Glutamatergic neuron (in vitro differentiated cells): ENCODE results near the gene IL7R. TPM values are rescaled to one million over a fixed set of nuclear protein-coding genes. Genes with fewer than 3 reads are reported as not detected.
"Not testable (repeated sequence)": the region's sequence is repeated elsewhere in the genome, so short reads cannot be mapped to it uniquely, and the experiment has no call there.

ENCODE experiments used
- DNase-seq: peaks from one replicate; pipeline ENCODE4 v3.0.0; 2022
- H3K27ac Mint-ChIP-seq: one replicate; pipeline ENCODE4 v1.8.0; 2020; ENCODE audit warnings: mild to moderate bottlenecking, mixed read lengths, inconsistent platforms; ENCODE audit not compliant: unreplicated experiment
- H3K27me3 Mint-ChIP-seq: one replicate; pipeline ENCODE4 v1.8.0; 2020; ENCODE audit warnings: mild to moderate bottlenecking, moderate library complexity, mixed read lengths, inconsistent platforms; ENCODE audit not compliant: unreplicated experiment
- H3K36me3 Mint-ChIP-seq: one replicate; pipeline ENCODE4 v1.8.0; 2020; ENCODE audit warnings: mild to moderate bottlenecking, mixed read lengths, inconsistent platforms; ENCODE audit not compliant: unreplicated experiment
- H3K4me1 Mint-ChIP-seq: one replicate; pipeline ENCODE4 v1.8.0; 2020; ENCODE audit warnings: mild to moderate bottlenecking, low read depth, mixed read lengths, inconsistent platforms; ENCODE audit not compliant: unreplicated experiment
- H3K4me3 Mint-ChIP-seq: one replicate; pipeline ENCODE4 v1.8.0; 2020; ENCODE audit warnings: mild to moderate bottlenecking, mixed read lengths, inconsistent platforms; ENCODE audit not compliant: unreplicated experiment
- H3K9me3 Mint-ChIP-seq: one replicate; pipeline ENCODE4 v1.8.0; 2020; ENCODE audit warnings: mild to moderate bottlenecking, moderate library complexity, mixed read lengths, inconsistent platforms; ENCODE audit not compliant: unreplicated experiment
- total RNA-seq: library from RNA; stranded (reverse); fragmentation: NEBNext Ultra II Directional; extraction: Animal tissue kit (Norgen Biotek cat#: 25700); gene quantifications from one replicate; pipeline ENCODE4 v1.2.1, GENCODE V29; 2021; ENCODE audit not compliant: unreplicated experiment
- TF ChIP-seq, protein P1 (sequence below): fragments of 200-600 bp; sonication (generic); IDR thresholded peaks from one replicate; pipeline ENCODE4 v1.5.0; 2021; ENCODE audit not compliant: partially characterized antibody, unreplicated experiment

The IL7R gene
- total RNA-seq, 1 donor from 2014 or later = not detected

- Mint-ChIP-seq H3K4me1 (no peaks in the 10 kb centered on the region), H3K9me3 (no peaks in the 10 kb centered on the region), H3K27ac (no peak overlapping the region), H3K36me3 (no peaks in the 10 kb centered on the region), H3K4me3 (no peak overlapping the region), H3K27me3 (no peaks in the 10 kb centered on the region)
- TF ChIP-seq, protein P1, sequence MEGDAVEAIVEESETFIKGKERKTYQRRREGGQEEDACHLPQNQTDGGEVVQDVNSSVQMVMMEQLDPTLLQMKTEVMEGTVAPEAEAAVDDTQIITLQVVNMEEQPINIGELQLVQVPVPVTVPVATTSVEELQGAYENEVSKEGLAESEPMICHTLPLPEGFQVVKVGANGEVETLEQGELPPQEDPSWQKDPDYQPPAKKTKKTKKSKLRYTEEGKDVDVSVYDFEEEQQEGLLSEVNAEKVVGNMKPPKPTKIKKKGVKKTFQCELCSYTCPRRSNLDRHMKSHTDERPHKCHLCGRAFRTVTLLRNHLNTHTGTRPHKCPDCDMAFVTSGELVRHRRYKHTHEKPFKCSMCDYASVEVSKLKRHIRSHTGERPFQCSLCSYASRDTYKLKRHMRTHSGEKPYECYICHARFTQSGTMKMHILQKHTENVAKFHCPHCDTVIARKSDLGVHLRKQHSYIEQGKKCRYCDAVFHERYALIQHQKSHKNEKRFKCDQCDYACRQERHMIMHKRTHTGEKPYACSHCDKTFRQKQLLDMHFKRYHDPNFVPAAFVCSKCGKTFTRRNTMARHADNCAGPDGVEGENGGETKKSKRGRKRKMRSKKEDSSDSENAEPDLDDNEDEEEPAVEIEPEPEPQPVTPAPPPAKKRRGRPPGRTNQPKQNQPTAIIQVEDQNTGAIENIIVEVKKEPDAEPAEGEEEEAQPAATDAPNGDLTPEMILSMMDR = no peak
- no peak for DNase-seq
Observed at GRCh38 chr5:35838370-35839042, 18.2 kb upstream of the IL7R start.

DNA sequence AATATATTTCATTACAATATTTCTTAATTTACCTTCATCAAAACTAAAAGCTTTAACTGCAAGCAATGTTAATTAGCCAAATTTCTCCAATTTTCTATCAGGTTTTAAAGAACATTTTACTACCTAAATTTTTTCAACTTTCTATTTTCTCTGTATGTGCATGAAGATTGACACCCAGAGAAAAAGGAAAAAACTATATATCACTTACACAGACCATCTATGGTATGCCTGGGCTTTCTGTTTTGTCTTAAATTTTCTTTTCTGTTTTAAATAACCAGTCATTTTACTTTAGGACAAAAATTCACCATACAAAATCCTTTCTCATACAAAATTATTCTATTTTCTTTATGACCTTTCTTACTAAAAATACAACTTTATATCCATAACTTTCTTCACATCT is 13.8 kb upstream of the IL7R start:
- H3K9me3 Mint-ChIP-seq = peaks cover 5% of the 10 kb centered on the region
- peaks cover 5% of the 10 kb centered on the region for H3K36me3 Mint-ChIP-seq
- DNase-seq = no peak
- H3K27me3 Mint-ChIP-seq = no peaks in the 10 kb centered on the region
- TF ChIP-seq, protein P1 = no peak
- H3K27ac Mint-ChIP-seq = no peak overlapping the region
- H3K4me1 Mint-ChIP-seq = no peaks in the 10 kb centered on the region
- H3K4me3 Mint-ChIP-seq = no peak overlapping the region

- H3K36me3 Mint-ChIP-seq, H3K9me3 Mint-ChIP-seq, DNase-seq, H3K27ac Mint-ChIP-seq, H3K4me3 Mint-ChIP-seq, H3K4me1 Mint-ChIP-seq, H3K27me3 Mint-ChIP-seq: not testable (repeated sequence)
Observed at GRCh38 chr5:35845508-35845907, 11.2 kb upstream of the IL7R start.

GRCh38 chr5:35847491-35847890 is 9.2 kb upstream of the IL7R start:
- Mint-ChIP-seq H3K4me3 (no peak overlapping the region), H3K27ac (no peak overlapping the region), H3K9me3 (peaks cover 5% of the 10 kb centered on the region), H3K4me1 (no peaks in the 10 kb centered on the region), H3K36me3 (peaks cover 5% of the 10 kb centered on the region), H3K27me3 (no peaks in the 10 kb centered on the region)
- TF ChIP-seq, protein P1 = no peak
- no peak for DNase-seq

DNA sequence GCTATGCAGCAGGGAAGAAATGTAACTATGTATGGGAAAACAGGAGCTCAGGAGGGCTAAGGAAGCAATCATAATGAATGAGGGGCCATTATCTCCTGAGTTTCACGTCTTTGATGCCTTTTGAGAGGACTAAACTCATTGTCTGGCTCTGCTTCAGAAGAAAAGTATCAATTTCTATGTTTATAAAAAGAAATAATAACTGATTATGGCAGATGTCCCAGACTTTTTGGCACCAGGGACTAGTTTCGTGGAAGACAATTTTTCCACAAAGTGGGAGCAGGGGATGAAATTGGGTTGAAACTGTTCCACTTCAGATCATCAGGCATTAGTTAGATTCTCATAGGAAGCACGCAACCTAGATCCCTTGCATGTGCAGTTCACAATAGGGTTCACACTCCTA is 8.7 kb upstream of the IL7R start:
- Mint-ChIP-seq H3K9me3 (peaks cover 5% of the 10 kb centered on the region), H3K4me3 (no peak overlapping the region), H3K4me1 (no peaks in the 10 kb centered on the region), H3K36me3 (peaks cover 5% of the 10 kb centered on the region), H3K27me3 (no peaks in the 10 kb centered on the region), H3K27ac (no peak overlapping the region)
- DNase-seq = no peak
- TF ChIP-seq, protein P1 = no peak
